GM12891 (cell line): ENCODE results near the gene BACH1.

Source experiments
- PAX5 ChIP-seq: IDR thresholded peaks from 2 replicates; pipeline ENCODE4 v1.6.1; 2011; ENCODE audit warnings: low read length, moderate library complexity, mild to moderate bottlenecking; ENCODE audit not compliant: insufficient read depth, severe bottlenecking
- POLR2A ChIP-seq: IDR thresholded peaks from 2 replicates; pipeline ENCODE4 v1.6.1; 2011; ENCODE audit warnings: low read depth, low read length, control low read depth
- POLR2AphosphoS5 ChIP-seq: IDR thresholded peaks from 2 replicates; pipeline ENCODE4 v1.6.1; 2011; ENCODE audit warnings: low read depth, low read length, control low read depth
- SPI1 ChIP-seq: IDR thresholded peaks from 2 replicates; pipeline ENCODE4 v1.6.1; 2011; ENCODE audit warnings: low read depth, low read length, control low read depth
- TAF1 ChIP-seq: IDR thresholded peaks from 2 replicates; pipeline ENCODE4 v1.6.1; 2011; ENCODE audit warnings: low read depth, low read length, control low read depth

GRCh38 chr21:29308456-29308783 is 9.7 kb downstream of the BACH1 start:
- TF ChIP-seq POLR2A, result no peak
- TF ChIP-seq TAF1, result no peak
- TF ChIP-seq POLR2AphosphoS5, result no peak
- TF ChIP-seq PAX5, result no peak
- no peak for TF ChIP-seq SPI1
